Stimulated activated CD8-positive, alpha-beta memory T cell treated with anti-CD3 and anti-CD28 coated beads, Interleukin-15, amount 100 ng/mL, for 4 hours (primary cell): ENCODE results near the gene GAPDH.
"Not testable (repeated sequence)": the region's sequence is repeated elsewhere in the genome, so short reads cannot be mapped to it uniquely, and the experiment has no call there.

Experiments used
- DNase-seq, 2 donors: peaks; one replicate each; pipeline ENCODE4 v3.0.0-alpha.2; 2020; ENCODE audit warnings: low read depth in 2 of 2

The GAPDH gene

GRCh38 chr12:6546016-6546415, 11.7 kb downstream of the GAPDH start:
- DNase-seq, result no peak

GRCh38 chr12:6547566-6547965, 13.2 kb downstream of the GAPDH start:
- no peak for DNase-seq

GRCh38 chr12:6547987-6548386, 13.7 kb downstream of the GAPDH start:
- DNase-seq, result no peak

DNA sequence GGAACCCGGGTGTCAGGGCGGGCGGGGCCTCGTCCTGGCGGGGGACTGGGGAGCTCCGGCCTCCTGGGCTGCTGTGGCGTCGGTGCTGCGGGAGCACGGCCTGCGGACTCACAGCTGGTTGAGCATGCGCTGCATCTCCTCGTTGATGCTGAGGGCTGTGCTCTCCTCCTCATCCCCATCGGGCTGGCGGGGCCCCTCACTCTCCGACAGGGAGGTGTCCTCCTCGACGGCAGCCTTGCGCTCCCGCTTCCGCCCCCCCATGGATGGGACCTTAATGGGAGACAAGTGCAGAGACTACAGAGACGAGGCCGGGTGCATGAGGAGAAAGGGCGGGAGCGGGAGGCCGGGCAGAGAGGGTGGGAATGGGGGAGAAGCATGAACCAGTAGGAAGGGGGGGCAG, 14.2 kb downstream of the GAPDH start:
- DNase-seq, result no peak

GRCh38 chr12:6548966-6549683, 14.8 kb downstream of the GAPDH start:
- no peak for DNase-seq

DNA sequence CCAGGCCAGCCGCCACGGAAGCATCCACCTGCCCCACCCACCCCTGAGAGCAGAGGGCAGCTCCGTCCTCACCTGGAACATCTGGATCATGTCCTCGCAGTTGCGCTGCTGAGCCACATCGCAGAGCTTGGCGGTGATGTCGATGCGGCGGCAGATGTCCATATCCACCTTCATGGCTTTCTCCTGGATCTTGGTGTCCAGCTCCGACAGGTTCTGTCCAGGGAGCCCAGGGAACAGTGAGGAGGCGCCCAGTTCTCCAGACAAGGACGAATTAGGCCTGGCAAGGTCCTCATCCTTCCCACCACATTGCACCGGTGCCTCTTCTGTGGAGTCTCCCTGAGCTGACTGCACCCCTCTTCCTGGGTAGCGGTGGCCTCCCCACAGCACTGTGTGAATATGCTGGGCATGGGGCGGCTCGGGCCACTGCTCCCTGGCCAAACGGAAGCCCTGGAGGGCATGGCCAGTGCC, 15.4 kb downstream of the GAPDH start:
- no peak for DNase-seq

DNA sequence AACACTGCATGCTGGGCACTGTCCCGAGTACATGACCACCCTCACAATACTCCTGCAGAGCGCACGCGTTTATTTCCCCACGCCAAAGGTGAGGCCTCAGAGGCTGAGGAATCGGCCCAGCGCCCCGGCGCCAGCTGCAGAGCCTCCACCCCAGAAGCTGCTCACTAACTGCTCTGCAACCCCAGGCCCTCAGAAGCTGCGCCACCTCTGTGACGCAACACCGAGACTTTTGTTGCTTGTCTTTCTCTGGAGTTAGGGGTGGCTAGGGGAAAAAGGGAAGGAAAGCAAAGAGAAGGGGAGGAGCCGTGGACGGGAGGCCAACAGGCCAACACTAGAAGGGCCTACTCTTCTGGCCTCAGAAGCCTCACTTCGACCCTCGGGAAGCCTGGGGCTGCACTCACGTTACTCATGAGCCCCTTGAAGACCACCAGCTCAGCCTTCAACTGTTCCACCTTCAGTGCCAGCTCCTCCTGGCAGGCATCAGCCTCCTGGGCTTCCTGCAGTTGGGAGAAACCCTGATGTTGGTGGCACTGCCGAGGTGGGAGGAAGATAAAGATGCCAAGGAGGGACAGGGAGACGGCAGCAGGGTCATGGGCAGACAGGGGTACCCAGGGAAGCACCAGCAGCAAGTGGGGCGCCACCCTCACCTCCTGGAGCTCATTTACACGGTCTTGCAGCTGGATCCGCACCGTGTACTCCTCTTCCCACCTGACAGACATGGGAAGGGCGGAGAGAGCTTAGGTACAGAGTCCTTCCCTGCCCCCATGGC, 16.2 kb downstream of the GAPDH start:
- no peak for DNase-seq

DNA sequence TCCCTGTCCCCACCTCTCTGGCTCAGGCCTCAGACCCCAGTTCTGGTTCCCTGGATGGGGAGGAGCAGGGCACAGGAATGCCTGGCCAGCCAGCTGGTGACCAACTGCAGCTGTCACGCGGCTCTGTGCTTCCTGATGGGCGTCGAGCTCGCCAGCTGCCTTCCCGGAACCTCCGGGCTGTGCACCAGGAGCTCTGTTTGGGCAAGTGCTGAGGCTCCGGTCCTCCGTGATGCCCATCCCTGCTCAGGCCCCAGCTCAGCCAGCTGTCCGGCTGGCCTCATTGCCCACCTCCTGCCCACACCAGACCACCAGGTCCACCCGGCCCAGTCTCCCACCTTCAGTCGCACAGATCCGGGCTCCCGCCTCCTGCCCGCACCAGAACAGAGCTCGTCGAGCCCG, 16.7 kb downstream of the GAPDH start:
- DNase-seq, result no peak

- DNase-seq, result no peak
Measured at GRCh38 chr12:6551496-6552139, 17.3 kb downstream of the GAPDH start.

DNA sequence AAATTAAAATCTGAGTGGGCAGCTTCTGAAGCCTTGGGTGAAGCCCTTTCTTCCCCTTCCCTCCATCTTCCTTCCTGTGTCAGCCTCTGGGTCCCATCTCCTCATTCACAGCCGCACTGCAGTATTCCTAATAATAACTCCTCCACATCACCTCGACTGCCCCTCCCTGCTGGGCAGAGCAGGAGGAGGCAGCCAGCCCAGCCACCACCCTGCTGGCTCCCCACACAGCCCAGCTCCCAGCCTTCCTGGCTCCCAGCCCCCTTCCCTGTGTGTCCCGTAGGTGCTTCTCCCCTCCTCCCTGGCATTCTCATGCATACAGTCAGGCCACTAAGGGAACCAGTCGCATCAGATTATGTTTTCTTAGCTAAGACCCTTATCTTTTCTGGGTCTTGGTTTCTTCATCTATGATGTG, 17.8 kb downstream of the GAPDH start:
- no peak for DNase-seq

DNA sequence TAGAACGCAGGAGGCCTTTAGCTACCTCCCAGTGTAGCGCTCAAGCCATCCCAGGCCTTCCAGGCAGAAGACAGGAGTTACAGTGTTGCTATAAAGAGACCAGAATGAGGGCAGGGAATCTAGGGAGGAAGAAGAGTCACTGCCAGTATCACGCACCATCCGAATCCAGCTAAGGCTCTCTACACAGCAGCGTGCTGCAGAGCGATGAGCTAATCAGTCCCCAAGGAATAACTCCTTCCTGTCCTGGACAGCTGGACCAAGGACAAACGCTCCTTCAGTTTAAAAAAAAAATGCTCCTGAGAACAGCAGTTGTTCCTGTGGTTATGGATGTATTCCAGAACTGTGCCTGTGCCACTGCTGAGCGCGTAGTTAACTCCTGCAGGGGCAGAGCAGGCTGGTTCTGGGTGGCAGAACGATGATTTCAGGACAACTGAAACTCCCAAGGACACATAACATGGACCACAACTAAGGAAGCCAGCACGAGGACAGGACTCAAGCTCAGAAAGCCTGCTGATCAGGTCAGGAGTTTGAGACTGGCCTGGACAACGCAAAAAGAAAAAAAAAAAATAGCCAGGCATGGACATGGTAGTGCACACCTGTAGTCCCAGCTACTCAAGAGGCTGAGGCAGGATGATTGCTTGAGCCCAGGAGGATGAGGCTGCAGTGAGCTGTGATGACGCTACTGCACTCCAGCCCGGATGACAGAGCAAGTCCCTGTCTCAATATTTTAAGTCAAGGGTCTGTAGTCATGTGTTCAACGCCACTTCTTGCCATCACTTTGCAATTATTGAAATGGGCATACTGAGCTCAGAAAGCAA, 18.9 kb downstream of the GAPDH start:
- DNase-seq, result no peak

GRCh38 chr12:6554168-6555017, 20.1 kb downstream of the GAPDH start:
- DNase-seq, result peak in 1 of 2 donors; percentile 42

DNA sequence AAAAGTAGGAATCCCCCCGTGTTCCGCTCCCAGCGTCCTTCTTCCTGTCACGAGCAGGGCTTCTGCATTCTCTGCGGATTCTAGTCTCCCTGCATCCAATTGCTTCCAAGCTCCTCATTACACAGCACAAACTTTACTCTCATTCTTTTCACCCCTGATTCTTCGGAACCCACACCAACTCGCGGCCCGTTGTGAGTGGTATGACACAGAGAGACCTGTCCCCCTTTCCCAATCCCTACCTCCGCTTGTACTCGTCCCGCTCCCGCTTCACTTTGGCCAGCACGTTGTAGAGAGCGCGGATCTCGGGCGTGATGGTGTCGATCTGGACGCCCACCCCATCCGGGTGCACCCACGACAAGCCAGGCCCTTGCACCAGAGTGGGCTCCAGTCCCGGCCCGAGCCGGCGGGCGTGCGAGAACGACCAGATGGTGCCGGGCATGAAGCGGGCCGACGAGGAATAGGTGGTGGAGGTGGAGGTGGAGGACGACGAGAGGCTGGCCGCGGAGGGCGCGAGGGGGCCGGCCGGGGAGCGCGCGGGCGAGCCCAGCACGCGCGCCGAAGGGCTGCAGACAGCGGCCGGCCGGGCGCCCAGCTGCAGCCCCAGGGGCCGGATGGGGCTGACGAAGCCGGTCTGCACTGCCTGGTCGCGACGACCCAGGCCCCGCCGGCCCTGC, 20.8 kb downstream of the GAPDH start:
- no peak for DNase-seq

DNA sequence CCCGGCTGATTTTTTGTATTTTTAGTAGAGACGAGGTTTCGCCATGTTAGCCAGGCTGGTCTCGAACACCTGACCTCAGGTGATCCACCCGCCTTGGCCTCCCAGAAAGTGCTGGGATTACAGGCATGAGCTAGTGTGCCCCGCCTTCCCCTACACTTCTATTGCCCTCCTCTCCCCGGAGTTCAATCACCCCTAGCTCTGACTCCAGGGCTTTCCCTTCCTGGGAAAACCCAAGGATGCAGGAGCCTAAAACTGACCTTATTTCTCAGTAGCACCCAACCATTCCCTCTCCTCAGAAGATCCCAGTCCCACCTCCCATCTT, 22.1 kb downstream of the GAPDH start:
- not testable (repeated sequence) for DNase-seq

DNA sequence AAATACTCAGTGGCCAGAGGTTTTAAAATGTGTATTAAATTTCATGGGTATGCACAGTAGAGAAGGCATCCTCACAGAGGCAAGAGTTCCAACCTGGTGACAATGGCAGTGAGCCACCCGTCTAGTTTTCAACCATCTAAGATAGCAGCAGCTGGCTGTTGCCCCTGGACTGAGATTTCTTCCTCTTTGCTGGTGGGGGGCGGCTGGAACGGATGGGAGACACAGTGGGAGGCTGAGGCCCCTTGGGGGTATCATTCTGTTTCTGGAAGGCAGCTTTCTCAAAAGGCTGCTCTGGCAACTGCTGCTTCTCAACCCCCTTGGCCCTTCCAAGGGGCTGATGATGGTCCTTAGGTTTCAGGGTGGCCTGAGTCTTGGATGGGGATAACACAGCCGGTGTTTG, 22.5 kb downstream of the GAPDH start:
- no peak for DNase-seq

DNA sequence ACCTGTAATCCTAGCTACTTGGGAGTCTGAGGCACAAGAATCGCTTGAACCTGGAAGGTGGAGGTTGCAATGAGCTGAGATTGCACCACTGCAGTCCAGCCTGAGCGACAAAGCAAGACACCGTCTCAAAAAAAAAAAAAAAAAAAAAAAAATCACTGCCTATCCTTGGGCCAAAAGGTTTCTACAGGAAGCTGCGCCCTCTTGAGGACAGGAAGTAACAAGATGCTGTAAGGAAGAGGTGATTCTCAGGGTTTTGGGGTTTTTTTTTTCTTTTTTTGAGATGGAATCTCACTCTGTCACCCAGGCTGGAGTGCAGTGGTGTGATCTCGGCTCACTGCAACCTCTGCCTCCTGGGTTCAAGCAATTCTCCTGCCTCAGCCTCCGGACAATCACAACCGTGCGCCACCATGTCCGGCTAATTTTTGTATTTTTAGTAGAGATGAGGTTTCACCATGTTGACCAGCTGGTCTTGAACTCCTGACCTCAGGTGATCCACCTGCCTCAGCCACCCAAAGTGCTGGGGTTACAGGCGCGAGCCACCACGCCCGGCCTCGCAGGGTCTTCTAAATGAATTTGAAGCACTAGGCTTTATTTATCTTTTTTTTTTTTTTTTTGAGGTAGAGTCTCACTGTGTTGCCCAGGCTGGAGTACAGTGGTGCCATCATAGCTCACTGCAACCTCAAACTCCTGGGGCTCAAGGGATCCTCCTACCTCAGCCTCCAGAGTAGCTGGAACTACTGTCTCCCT, 23.9 kb downstream of the GAPDH start:
- DNase-seq, result not testable (repeated sequence)

DNA sequence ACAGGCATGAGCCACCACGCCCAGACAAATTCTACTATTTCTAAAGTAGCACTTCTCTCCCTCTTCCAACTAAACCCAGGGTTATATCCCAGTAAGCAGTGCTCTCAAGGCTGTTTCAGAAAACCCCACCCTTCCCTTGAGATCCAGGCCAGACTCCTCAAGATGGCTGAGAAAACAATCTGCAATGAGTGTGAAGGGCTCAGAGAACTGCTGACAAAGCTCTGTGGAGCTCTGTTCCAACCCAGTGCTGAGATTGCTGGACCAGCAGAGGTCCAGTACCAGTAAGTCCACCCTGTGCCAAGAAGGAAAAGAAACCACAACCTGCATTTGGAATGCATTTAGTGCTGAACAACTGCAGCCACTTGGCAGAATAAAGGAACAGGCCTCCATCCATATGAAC, 25.2 kb downstream of the GAPDH start:
- DNase-seq, result no peak

- DNase-seq, result no peak
Measured at GRCh38 chr12:6560501-6561205, 26.3 kb downstream of the GAPDH start.

DNA sequence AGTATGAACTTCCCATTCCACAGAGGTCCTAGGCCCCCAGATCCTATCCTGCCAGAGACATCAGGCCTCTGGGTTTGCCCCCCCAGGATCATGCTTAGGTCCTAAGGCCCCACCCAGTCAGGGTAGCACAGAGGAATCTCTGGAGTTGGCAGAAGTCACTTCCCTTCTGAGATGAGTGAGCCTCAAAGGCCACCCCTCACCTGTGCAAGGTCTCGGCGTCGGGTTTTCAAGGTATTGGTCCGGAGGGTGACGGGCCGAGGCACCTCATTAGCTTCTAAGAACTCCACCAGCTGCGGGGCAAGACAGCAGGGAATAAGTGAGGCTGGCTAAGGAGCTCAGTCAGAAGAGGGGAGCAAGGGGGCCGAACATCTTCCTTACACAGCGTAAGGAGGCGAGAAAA, 28.6 kb downstream of the GAPDH start:
- DNase-seq, result no peak
